A549 (cell line): ENCODE measurements around the gene PRKCZ. TPM values are rescaled to one million over a fixed set of nuclear protein-coding genes. Genes with fewer than 3 reads are reported as not detected.
"Not testable (repeated sequence)": the region's sequence is repeated elsewhere in the genome, so short reads cannot be mapped to it uniquely, and the experiment has no call there.

Source experiments
- ATAC-seq, 2 experiments: fragments of 200-7000 bp in 1 of 2; fragments of >200 bp in 1 of 2; cut with Nextera tagmentation in 1 of 2; cut with Tn5 transposase in 1 of 2; 3 replicates each; pipeline versions ENCODE4 v1.8.0 to v1.9.1; 2018 to 2020; ENCODE audit warnings: mild to moderate bottlenecking in 1 of 2, moderate library complexity in 1 of 2
- CTCF ChIA-PET: fragments of 300-600 bp; sonication (Branson Sonifier 250); formaldehyde crosslinking; extraction: SDS; loops from one replicate; lab custom pipeline; 2021; ENCODE audit warnings: antibody characterized with exemption, inconsistent platforms; lab: Yijun Ruan, JAX
- POLR2A ChIA-PET: fragments of 350-600 bp; formaldehyde crosslinking; extraction: SDS; loops from one replicate; lab custom pipeline; 2021; ENCODE audit warnings: antibody characterized with exemption, inconsistent platforms; lab: Yijun Ruan, JAX
- DNase-seq, 2 experiments: peaks; one replicate each; pipeline versions ENCODE4 v3.0.0 to v3.0.0-alpha.2; 2011 to 2016; ENCODE audit warnings: low read depth in 1 of 2, low spot score in 1 of 2
- FAIRE-seq: peaks from 2 replicates; lab custom pipeline; 2011; peaks lifted over from hg19 to GRCh38; lab: Jason Lieb, UNC
- H3K27ac ChIP-seq, 2 experiments: fragments of >200 bp; sonication (Bioruptor Twin); formaldehyde crosslinking; 3 replicates each; pipeline ENCODE4 v1.5.1; 2016 to 2017
- H3K4me1 ChIP-seq: fragments of >200 bp; sonication (Bioruptor Twin); formaldehyde crosslinking; 3 replicates; pipeline ENCODE4 v1.6.1; 2016
- H3K4me2 ChIP-seq: fragments of >200 bp; sonication (Bioruptor Twin); formaldehyde crosslinking; 3 replicates; pipeline ENCODE4 v1.6.1; 2016
- H3K4me3 ChIP-seq: fragments of >200 bp; sonication (Bioruptor Twin); formaldehyde crosslinking; 3 replicates; pipeline ENCODE4 v1.5.1; 2016
- H3K9me3 ChIP-seq: fragments of >200 bp; sonication (Bioruptor Twin); formaldehyde crosslinking; 3 replicates; pipeline ENCODE4 v1.6.1; 2016
- BHLHE40 ChIP-seq: IDR thresholded peaks from 2 replicates; pipeline ENCODE4 v1.6.1; 2012; ENCODE audit warnings: low read depth, low read length, inconsistent platforms
- EHF ChIP-seq: fragments of 250-450 bp; sonication (Bioruptor Pico); IDR thresholded peaks from 2 replicates; pipeline ENCODE4 v1.5.0; 2020; ENCODE audit warnings: mild to moderate bottlenecking
- EP300 ChIP-seq, 2 experiments: fragments of >200 bp; sonication (Bioruptor Twin); formaldehyde crosslinking; IDR thresholded peaks; 2 replicates in 1 of 2; 3 replicates in 1 of 2; pipeline ENCODE4 v1.6.1; 2016 to 2017
- ESRRA ChIP-seq: fragments of 150-350 bp; IDR thresholded peaks from 2 replicates; pipeline ENCODE4 v1.6.1; 2014; ENCODE audit warnings: mild to moderate bottlenecking, low read length, borderline replicate concordance
- HEYL ChIP-seq: fragments of 250-450 bp; sonication (Bioruptor Pico); IDR thresholded peaks from 2 replicates; pipeline ENCODE4 v1.8.0; 2021; ENCODE audit warnings: mild to moderate bottlenecking, moderate library complexity
- HOXA7 ChIP-seq: fragments of 250-450 bp; sonication (Bioruptor Pico); IDR thresholded peaks from 2 replicates; pipeline ENCODE4 v1.5.0; 2020; ENCODE audit warnings: mild to moderate bottlenecking, moderate library complexity
- MYC ChIP-seq: IDR thresholded peaks from 2 replicates; pipeline ENCODE4 v1.6.1; 2012; ENCODE audit warnings: mild to moderate bottlenecking, inconsistent platforms, low read length, improper control_type of control experiment, borderline replicate concordance
- NFE2L2 ChIP-seq: fragments of 150-350 bp; conservative IDR thresholded peaks from 2 replicates; pipeline ENCODE4 v1.6.1; 2014; ENCODE audit warnings: low read length
- NPAS2 ChIP-seq: fragments of 250-450 bp; sonication (Bioruptor Pico); IDR thresholded peaks from 2 replicates; pipeline ENCODE4 v1.8.0; 2022; ENCODE audit warnings: mild to moderate bottlenecking, moderate library complexity, borderline replicate concordance
- PHF8 ChIP-seq: fragments of 200-600 bp; sonication (generic); IDR thresholded peaks from 2 replicates; pipeline ENCODE4 v1.6.1; 2016; ENCODE audit warnings: low read depth, mild to moderate bottlenecking, antibody characterized with exemption, moderate library complexity, borderline replicate concordance
- ZFP36 ChIP-seq: fragments of 450-650 bp; IDR thresholded peaks from 2 replicates; pipeline ENCODE4 v1.6.1; 2014; ENCODE audit warnings: borderline replicate concordance; ENCODE audit not compliant: partially characterized antibody
- ZNF302 ChIP-seq: fragments of 250-450 bp; sonication (Bioruptor Pico); IDR thresholded peaks from 2 replicates; pipeline ENCODE4 v1.9.0; 2021; ENCODE audit warnings: inconsistent platforms, mild to moderate bottlenecking, moderate library complexity
- ZSCAN20 ChIP-seq: fragments of 250-450 bp; sonication (Bioruptor Pico); IDR thresholded peaks from 2 replicates; pipeline ENCODE4 v1.8.0; 2022; ENCODE audit warnings: mild to moderate bottlenecking, moderate library complexity
- WGBS: methylation state at CpG from one replicate; pipeline ENCODE4 v1.1.6; 2017; ENCODE audit errors: missing lambda C conversion rate; 5-methylcytosine and 5-hydroxymethylcytosine counted together
- polyA plus RNA-seq, 4 experiments: library from polyadenylated mRNA; depleted of rRNA in 3 of 4; stranded (reverse); fragments of >200 nt; fragmentation: RNase III in 1 of 4; extraction: RNeasy Plus Mini Kit Qiagen cat#74134 plus additional on column Dnase treatment in 1 of 4; gene quantifications; 2 replicates in 3 of 4; 3 replicates in 1 of 4; pipeline ENCODE4 v1.2.3, GENCODE V29; 2011 to 2017
- TF ChIP-seq, protein P1 (sequence below): IDR thresholded peaks from 2 replicates; pipeline ENCODE4 v1.6.1; 2012
- TF ChIP-seq, protein P2 (sequence below): fragments of >200 bp; sonication (Bioruptor Twin); formaldehyde crosslinking; IDR thresholded peaks from 3 replicates; pipeline ENCODE4 v1.6.1; 2016
- TF ChIP-seq, protein P3 (sequence below): fragments of 450-650 bp; IDR thresholded peaks from 2 replicates; pipeline ENCODE4 v1.6.1; 2014; ENCODE audit warnings: antibody characterized with exemption

Gene PRKCZ
- polyA plus RNA-seq, 2 of the 4 experiments (the other 2 are of a cell fraction): 9.5 to 9.8 TPM

DNA sequence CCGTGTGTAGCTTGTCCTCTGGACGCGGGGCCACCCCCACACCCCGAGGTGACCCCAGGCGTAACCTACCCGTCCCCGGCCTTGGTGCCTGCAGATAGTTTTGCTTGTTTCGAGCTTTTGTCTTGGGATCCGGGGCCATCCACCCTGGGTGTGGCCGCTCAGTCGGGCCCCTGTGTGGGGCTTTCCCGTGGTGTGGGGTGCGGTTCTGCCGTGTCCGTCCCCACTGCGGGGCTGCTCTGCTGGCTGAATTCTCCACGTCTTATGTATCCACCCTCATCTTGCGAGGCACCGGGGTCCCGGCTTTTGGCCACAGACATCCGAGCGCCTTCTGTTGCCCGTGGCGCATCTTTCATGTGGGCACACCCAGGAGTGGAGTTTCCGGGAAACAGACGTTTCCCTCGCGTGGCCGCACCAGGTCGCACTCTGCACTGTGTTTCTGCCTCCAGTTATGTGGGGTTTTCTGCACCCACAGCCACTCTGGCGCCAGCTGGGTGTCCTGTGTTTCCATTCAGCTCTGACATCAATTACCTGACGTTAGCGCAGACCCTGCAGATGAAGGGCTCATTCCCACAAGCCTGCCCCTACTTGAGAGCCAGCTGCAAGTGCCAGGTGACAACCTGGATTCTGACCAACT lies 64.9 kb downstream of the PRKCZ start (continued):
- no peak for TF ChIP-seq HEYL (CRISPR knock-in tag)
- TF ChIP-seq, protein P1, sequence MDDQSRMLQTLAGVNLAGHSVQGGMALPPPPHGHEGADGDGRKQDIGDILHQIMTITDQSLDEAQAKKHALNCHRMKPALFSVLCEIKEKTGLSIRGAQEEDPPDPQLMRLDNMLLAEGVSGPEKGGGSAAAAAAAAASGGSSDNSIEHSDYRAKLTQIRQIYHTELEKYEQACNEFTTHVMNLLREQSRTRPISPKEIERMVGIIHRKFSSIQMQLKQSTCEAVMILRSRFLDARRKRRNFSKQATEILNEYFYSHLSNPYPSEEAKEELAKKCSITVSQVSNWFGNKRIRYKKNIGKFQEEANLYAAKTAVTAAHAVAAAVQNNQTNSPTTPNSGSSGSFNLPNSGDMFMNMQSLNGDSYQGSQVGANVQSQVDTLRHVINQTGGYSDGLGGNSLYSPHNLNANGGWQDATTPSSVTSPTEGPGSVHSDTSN: no peak

DNA sequence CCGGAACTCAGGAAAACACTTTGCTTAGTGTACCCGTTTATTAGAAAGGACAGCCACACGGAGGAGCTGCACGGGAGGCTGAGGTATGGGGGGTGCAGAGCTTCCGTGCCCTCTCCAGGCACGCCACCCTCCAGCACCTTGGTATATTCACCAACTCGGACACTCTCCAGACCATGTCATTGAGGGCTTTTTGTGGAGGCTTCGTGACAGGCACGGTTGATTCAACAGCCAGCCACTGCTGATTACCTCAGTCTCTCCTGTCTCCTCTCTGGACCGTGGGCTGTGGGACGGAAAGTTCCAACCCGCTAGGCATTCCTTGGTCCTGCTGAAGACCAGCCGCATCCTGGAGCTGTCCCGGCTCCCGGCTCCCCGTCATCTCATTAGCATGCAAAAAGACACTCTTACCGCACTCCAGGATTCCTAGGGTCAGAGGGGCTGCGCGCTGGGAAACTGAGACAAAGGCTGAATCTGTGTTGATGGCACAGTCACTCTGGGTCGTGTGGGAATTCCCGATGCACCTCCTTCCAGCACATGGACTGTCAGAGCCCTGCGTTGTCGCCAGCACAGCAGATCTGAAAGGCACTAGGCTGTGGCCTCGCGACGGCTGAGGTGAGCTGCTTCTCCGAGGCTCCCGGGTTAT lies 65.6 kb downstream of the PRKCZ start:
- WGBS: 74% methylated on average over 21 of the region's 28 CpGs
- no peaks in the 10 kb centered on the region for H3K4me1 ChIP-seq
- TF ChIP-seq NPAS2 (CRISPR knock-in tag) (no peak), HEYL (CRISPR knock-in tag) (no peak), EHF (CRISPR knock-in tag) (no peak), PHF8 (no peak), EP300 (IDR thresholded peaks at IDR 0.05) (no peak), ZFP36 (no peak), NFE2L2 (no peak), ZSCAN20 (CRISPR knock-in tag) (no peak), HOXA7 (no peak)
- TF ChIP-seq, protein P2, sequence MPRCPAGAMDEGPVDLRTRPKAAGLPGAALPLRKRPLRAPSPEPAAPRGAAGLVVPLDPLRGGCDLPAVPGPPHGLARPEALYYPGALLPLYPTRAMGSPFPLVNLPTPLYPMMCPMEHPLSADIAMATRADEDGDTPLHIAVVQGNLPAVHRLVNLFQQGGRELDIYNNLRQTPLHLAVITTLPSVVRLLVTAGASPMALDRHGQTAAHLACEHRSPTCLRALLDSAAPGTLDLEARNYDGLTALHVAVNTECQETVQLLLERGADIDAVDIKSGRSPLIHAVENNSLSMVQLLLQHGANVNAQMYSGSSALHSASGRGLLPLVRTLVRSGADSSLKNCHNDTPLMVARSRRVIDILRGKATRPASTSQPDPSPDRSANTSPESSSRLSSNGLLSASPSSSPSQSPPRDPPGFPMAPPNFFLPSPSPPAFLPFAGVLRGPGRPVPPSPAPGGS: no peak
- TF ChIP-seq, protein P1: no peak
- TF ChIP-seq, protein P3, sequence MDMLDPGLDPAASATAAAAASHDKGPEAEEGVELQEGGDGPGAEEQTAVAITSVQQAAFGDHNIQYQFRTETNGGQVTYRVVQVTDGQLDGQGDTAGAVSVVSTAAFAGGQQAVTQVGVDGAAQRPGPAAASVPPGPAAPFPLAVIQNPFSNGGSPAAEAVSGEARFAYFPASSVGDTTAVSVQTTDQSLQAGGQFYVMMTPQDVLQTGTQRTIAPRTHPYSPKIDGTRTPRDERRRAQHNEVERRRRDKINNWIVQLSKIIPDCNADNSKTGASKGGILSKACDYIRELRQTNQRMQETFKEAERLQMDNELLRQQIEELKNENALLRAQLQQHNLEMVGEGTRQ: no peak
- TF ChIP-seq, all 56 proteins: peak for 0
- Histone ChIP-seq H3K4me2 (no peak overlapping the region), H3K27ac (no peak overlapping the region), H3K9me3 (no peaks in the 10 kb centered on the region), H3K4me3 (no peak overlapping the region)
- FAIRE-seq (no peak), ATAC-seq (no peak), DNase-seq (no peak)
- POLR2A ChIA-PET: no interaction called here
- CTCF ChIA-PET: interaction anchor here (0.9 to 1.8 kb wide), 2 partner anchors 25 to 71 kb away, joined by 3 to 4 read pairs; no protein-coding TSS in a partner anchor

DNA sequence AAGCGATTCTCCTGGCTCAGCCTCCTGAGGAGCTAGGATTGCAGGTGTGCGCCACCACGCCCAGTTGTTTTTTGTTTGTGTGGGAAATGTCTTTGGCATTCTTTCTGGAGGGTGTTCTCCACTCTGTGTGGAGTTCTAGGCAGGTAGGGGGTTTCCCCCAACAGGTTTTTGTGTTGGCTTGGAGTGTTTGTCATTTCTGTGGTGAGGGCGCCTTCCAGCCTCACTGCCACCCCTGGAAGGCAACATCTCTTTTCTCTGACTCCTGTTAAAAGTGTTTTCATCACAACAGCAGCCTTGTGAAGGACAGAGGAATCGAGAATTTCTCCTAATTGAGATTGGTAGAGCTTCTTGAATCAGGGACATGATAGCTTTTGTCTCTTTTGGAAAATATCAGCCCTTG lies 69.7 kb downstream of the PRKCZ start:
- FAIRE-seq: no peak
- CTCF ChIA-PET: interaction anchor here (0.6 to 2.0 kb wide), 3 partner anchors 20 to 1462 kb away, joined by 4 to 11 read pairs (median 6); no protein-coding TSS in a partner anchor

DNA sequence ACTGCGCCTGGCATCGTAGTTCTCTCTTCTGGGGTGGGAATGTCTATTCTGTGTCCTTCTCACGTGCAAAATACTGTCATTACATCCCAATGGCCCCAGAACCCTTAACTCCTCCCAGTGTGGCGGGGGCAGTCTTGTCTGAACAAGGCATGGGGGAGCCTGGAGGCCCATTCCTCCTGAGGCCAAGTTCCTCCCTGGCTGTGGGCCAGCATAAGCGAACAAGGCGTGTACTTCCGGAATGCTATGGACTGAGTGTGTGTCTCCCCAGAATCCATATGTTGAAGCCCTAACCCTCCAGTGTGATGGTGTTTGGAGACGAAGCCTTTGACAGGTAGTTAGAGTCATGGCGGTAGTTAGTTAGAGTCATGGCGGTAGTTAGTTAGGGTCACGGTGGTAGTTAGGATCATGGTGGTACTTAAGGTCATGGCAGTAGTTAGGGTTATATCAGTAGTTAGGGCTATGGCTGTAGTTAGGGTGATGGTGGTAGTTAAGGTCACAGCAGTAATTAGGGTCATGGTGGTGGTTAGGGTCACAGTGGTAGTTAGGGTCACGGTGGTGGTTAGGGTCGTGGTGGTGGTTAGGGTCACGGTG lies 71.0 kb downstream of the PRKCZ start:
- ATAC-seq (no peak), DNase-seq (no peak), FAIRE-seq (no peak)
- no peak for TF ChIP-seq ESRRA
- TF ChIP-seq ZFP36: no peak
- TF ChIP-seq NFE2L2: no peak
- no peak for TF ChIP-seq ZNF302 (CRISPR knock-in tag)
- H3K9me3 ChIP-seq: no peaks in the 10 kb centered on the region
- CTCF ChIA-PET: no interaction called here
- 83% methylated on average over 7 of the region's 14 CpGs for WGBS
- H3K4me1 ChIP-seq: no peaks in the 10 kb centered on the region
- no peak overlapping the region for H3K4me2 ChIP-seq
- POLR2A ChIA-PET: no interaction called here
- H3K27ac ChIP-seq: no peak overlapping the region
- no peak overlapping the region for H3K4me3 ChIP-seq

More for the DNA sequence above, 69.7 kb downstream of the PRKCZ start:
- Histone ChIP-seq H3K4me2 (no peak overlapping the region), H3K9me3 (no peaks in the 10 kb centered on the region), H3K27ac (no peak overlapping the region), H3K4me3 (no peak overlapping the region), H3K4me1 (no peaks in the 10 kb centered on the region)
- WGBS: 76% methylated on average over 5 of the region's 5 CpGs
- POLR2A ChIA-PET: no interaction called here
- DNase-seq (no peak), ATAC-seq (no peak)
- TF ChIP-seq NPAS2 (CRISPR knock-in tag) (no peak), MYC (no peak), ZFP36 (no peak), HOXA7 (no peak), BHLHE40 (no peak)

DNA sequence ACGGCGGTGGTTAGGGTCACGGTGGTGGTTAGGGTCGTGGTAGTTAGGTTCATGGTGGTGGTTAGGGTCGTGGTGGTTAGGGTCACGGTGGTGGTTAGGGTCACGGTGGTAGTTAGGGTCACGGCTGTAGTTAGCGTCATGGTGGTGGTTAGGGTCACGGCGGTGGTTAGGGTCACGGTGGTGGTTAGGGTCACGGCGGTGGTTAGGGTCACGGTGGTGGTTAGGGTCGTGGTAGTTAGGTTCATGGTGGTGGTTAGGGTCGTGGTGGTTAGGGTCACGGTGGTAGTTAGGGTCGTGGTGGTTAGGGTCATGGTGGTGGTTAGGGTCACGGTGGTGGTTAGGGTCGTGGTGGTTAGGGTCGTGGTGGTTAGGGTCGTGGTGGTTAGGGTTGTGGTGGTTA lies 71.6 kb downstream of the PRKCZ start:
- DNase-seq, H3K4me3 ChIP-seq, H3K4me2 ChIP-seq, H3K9me3 ChIP-seq, CTCF ChIA-PET, ATAC-seq, H3K4me1 ChIP-seq, H3K27ac ChIP-seq, POLR2A ChIA-PET: not testable (repeated sequence)
- no CpG with 5 or more reads among the region's 23 CpGs for WGBS
- peak; percentile 39 for FAIRE-seq
